ENCODE measurements around the gene MAP2K3.
"Not testable (repeated sequence)": the region's sequence is repeated elsewhere in the genome, so short reads cannot be mapped to it uniquely, and the experiment has no call there.

MAP2K3 gene

DNA sequence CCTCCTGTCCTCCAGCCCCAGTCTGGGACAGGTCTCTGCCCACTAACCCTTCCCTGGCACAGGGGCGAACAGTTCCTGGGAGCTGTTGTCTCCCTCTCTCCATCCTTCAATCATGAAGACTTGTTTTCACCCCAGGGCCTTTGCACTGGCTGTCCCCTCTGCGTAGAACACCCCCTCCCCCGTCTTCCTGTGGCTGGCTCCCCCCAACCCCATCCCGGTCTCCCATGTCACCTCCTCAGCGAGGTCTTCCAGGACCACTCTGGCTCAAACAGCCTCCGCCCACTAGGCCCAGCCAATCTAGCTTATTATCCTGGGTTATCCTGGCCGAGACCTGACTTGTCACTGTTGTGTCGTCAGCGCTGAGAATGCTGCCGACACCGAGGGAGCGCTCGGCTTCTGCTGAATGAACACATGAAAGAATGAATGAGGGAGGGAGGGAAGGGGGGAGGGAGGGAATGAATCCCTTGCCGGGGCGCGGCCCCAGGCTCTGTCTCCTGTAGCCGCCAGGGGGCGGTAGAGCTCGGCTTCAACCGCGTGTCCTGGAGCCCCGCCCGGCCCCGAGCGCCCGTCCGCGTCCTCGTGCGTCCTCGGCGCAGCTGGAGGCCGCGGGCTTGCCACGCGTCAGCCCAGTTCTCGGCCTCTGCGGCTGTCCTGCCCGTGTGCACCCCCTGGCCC, 31.8 kb downstream of the MAP2K3 start:
- not testable (repeated sequence) for H4K91ac ChIP-seq (ENCODE audit: low read length); H3K9ac ChIP-seq (ENCODE audit: low read length); H2BK15ac ChIP-seq (ENCODE audit: low read depth, poor library complexity, severe bottlenecking); DNase-seq; H3K27ac ChIP-seq (ENCODE audit: low read length, poor library complexity, severe bottlenecking); H2AFZ ChIP-seq (ENCODE audit: low read depth, low read length); H2AK5ac ChIP-seq (ENCODE audit: low read length, severe bottlenecking); H4K8ac ChIP-seq (ENCODE audit: low read length); H3K27me3 ChIP-seq (ENCODE audit: control insufficient read depth in 1 of 2, insufficient read depth in 1 of 2, low read length in 2 of 2); H3K14ac ChIP-seq (ENCODE audit: low read length in 2 of 2); H3K9me3 ChIP-seq (ENCODE audit: control insufficient read depth, low read length); H3K4me3 ChIP-seq (ENCODE audit: insufficient read depth in 1 of 2, low read depth in 1 of 2, low read length in 2 of 2); H3K4ac ChIP-seq (ENCODE audit: low read depth in 1 of 2, low read length in 2 of 2); H2BK12ac ChIP-seq (ENCODE audit: low read length in 2 of 2); H2BK120ac ChIP-seq (ENCODE audit: low read depth, low read length); H3K4me2 ChIP-seq (ENCODE audit: low read length, poor library complexity, severe bottlenecking); H2BK5ac ChIP-seq (ENCODE audit: low read depth, low read length, poor library complexity, severe bottlenecking); H3K79me1 ChIP-seq (replicated peaks; ENCODE audit: low read length, poor library complexity, severe bottlenecking); H3K23ac ChIP-seq (ENCODE audit: low read length in 2 of 2); H3K18ac ChIP-seq (ENCODE audit: low read depth in 1 of 2, low read length in 2 of 2)
- Histone ChIP-seq H3K4me1 (ENCODE audit: control insufficient read depth, insufficient read depth, low read depth, low read length) (peaks cover 14% of the 10 kb centered on the region), H3K36me3 (ENCODE audit: control insufficient read depth in 1 of 2, insufficient read depth in 2 of 2, low read depth in 1 of 2, low read length in 2 of 2) (peaks cover 31 to 33% of the 10 kb centered on the region in 2 experiments)
- WGBS, result 68% methylated on average over 4 of the region's 39 CpGs

DNA sequence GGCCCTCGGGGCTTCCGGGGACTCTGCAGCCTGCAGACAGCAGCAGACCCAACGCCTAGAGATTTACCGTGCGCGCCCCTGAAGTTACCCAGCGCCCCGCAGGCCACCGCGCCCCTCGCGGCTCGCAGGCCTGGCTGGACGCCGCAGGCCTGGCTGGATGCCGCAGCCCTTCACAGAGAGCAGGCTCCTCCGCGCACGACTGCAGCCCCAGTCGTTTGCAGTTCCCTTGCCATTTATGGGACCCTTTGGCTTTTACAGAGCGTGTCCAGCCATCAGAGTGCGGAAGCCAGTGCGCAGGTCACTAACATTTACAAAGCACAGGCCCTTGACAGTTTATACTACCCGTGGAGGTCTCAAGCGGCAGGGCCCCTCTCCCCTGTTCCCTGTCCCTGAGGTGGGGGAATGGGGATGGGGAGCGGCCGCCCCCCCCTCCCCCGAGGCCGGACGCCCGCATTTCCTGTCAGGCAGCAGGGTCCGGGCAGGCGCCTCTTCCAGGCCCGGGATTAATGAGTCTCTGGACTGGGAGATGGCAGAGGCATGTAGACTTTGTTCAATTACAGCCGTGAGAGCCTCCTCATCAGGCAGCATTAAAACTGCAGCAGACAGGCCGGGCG, 32.5 kb downstream of the MAP2K3 start:
- H3K27ac ChIP-seq (ENCODE audit: low read length, poor library complexity, severe bottlenecking); H4K91ac ChIP-seq (ENCODE audit: low read length); H3K4me3 ChIP-seq (ENCODE audit: insufficient read depth in 1 of 2, low read depth in 1 of 2, low read length in 2 of 2); H3K23ac ChIP-seq (ENCODE audit: low read length in 2 of 2); H3K79me1 ChIP-seq (replicated peaks; ENCODE audit: low read length, poor library complexity, severe bottlenecking); H3K14ac ChIP-seq (ENCODE audit: low read length in 2 of 2); H3K9me3 ChIP-seq (ENCODE audit: control insufficient read depth, low read length); H2BK5ac ChIP-seq (ENCODE audit: low read depth, low read length, poor library complexity, severe bottlenecking); H2BK15ac ChIP-seq (ENCODE audit: low read depth, poor library complexity, severe bottlenecking); H2AK5ac ChIP-seq (ENCODE audit: low read length, severe bottlenecking); H3K4ac ChIP-seq (ENCODE audit: low read depth in 1 of 2, low read length in 2 of 2); H3K27me3 ChIP-seq (ENCODE audit: control insufficient read depth in 1 of 2, insufficient read depth in 1 of 2, low read length in 2 of 2): not testable (repeated sequence)
- H3K4me1 ChIP-seq (ENCODE audit: control insufficient read depth, insufficient read depth, low read depth, low read length), result peaks cover 14% of the 10 kb centered on the region
- H2AFZ ChIP-seq (ENCODE audit: low read depth, low read length), result peak overlapping the region; percentile 42
- peak; percentile 48 for DNase-seq
- peak overlapping the region; percentile 5 for H2BK120ac ChIP-seq (ENCODE audit: low read depth, low read length)
- H3K36me3 ChIP-seq (ENCODE audit: control insufficient read depth in 1 of 2, insufficient read depth in 2 of 2, low read depth in 1 of 2, low read length in 2 of 2), result peaks cover 25 to 26% of the 10 kb centered on the region in 2 experiments
- peak overlapping the region in 1 of 2 experiments; percentile 52 for H3K18ac ChIP-seq (ENCODE audit: low read depth in 1 of 2, low read length in 2 of 2)
- H2BK12ac ChIP-seq (ENCODE audit: low read length in 2 of 2), result peak overlapping the region in 1 of 2 experiments; percentile 42
- peak overlapping the region; percentile 72 for H3K4me2 ChIP-seq (ENCODE audit: low read length, poor library complexity, severe bottlenecking)
- H4K8ac ChIP-seq (ENCODE audit: low read length), result peak overlapping the region; percentile 82
- 3% methylated on average over 18 of the region's 37 CpGs for WGBS
- peak overlapping the region; percentile 38 for H3K9ac ChIP-seq (ENCODE audit: low read length)

DNA sequence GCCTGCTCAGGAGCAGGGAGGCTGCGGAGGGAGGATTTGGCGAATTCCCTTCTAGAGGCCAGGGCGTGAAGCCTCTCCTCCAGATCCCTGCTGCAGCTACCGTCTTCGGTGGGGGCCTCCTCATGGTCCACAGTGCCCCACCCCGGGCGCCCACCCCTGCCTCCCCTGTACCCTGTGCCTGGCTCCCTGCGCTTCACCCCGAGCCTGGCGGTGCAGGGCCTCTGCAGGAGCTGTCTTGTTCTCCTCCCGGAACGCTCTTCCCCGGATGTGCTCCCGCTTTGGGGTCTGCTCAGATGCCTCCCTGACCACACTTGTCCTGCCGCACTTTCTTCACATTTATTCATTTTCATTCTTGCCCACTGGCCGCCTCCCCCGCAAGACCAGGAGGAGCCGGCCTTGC, 33.3 kb downstream of the MAP2K3 start:
- not testable (repeated sequence) for H3K4me2 ChIP-seq (ENCODE audit: low read length, poor library complexity, severe bottlenecking); H3K18ac ChIP-seq (ENCODE audit: low read depth in 1 of 2, low read length in 2 of 2); H4K8ac ChIP-seq (ENCODE audit: low read length); H3K14ac ChIP-seq (ENCODE audit: low read length in 2 of 2); H2BK120ac ChIP-seq (ENCODE audit: low read depth, low read length); H3K9me3 ChIP-seq (ENCODE audit: control insufficient read depth, low read length); H3K9ac ChIP-seq (ENCODE audit: low read length); H3K27ac ChIP-seq (ENCODE audit: low read length, poor library complexity, severe bottlenecking); H3K27me3 ChIP-seq (ENCODE audit: control insufficient read depth in 1 of 2, insufficient read depth in 1 of 2, low read length in 2 of 2); H3K79me1 ChIP-seq (replicated peaks; ENCODE audit: low read length, poor library complexity, severe bottlenecking); H2BK15ac ChIP-seq (ENCODE audit: low read depth, poor library complexity, severe bottlenecking); H2AFZ ChIP-seq (ENCODE audit: low read depth, low read length); H4K91ac ChIP-seq (ENCODE audit: low read length); H3K4me3 ChIP-seq (ENCODE audit: insufficient read depth in 1 of 2, low read depth in 1 of 2, low read length in 2 of 2); H2AK5ac ChIP-seq (ENCODE audit: low read length, severe bottlenecking); H3K23ac ChIP-seq (ENCODE audit: low read length in 2 of 2); H2BK12ac ChIP-seq (ENCODE audit: low read length in 2 of 2); H3K4ac ChIP-seq (ENCODE audit: low read depth in 1 of 2, low read length in 2 of 2); DNase-seq; H2BK5ac ChIP-seq (ENCODE audit: low read depth, low read length, poor library complexity, severe bottlenecking)
- H3K4me1 ChIP-seq (ENCODE audit: control insufficient read depth, insufficient read depth, low read depth, low read length), result peaks cover 14% of the 10 kb centered on the region
- WGBS, result 78% methylated on average over 15 of the region's 18 CpGs
- H3K36me3 ChIP-seq (ENCODE audit: control insufficient read depth in 1 of 2, insufficient read depth in 2 of 2, low read depth in 1 of 2, low read length in 2 of 2), result peaks cover 19 to 24% of the 10 kb centered on the region in 2 experiments

DNA sequence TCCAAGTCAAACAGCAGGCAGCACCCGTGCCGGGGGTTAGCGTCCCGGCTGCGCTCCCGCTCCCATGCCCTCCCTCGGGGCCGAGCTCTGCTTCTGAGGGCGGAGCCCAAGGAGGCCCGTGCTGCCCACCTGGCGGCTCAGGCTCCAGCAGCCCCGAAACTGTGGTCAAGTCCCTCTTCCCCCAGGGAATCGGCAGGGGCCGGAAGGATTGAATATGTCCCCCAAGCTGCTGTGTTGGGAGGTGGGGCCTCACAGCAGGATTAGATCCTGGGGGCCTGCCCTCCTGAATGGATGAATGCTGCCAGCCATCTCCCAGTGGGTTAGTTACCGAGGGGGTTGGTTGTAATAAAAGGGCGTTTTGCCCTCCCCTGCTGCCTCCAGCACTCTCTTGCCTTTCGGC, 33.9 kb downstream of the MAP2K3 start:
- Histone ChIP-seq H3K4me3 (ENCODE audit: insufficient read depth in 1 of 2, low read depth in 1 of 2, low read length in 2 of 2) (no peak overlapping the region), H3K18ac (ENCODE audit: low read depth in 1 of 2, low read length in 2 of 2) (no peak overlapping the region), H3K9ac (ENCODE audit: low read length) (no peak overlapping the region), H4K8ac (ENCODE audit: low read length) (no peak overlapping the region), H3K14ac (ENCODE audit: low read length in 2 of 2) (peak overlapping the region in 1 of 2 experiments; percentile 28), H3K4me2 (ENCODE audit: low read length, poor library complexity, severe bottlenecking) (peak overlapping the region; percentile 22), H2AFZ (ENCODE audit: low read depth, low read length) (no peak overlapping the region), H3K27me3 (ENCODE audit: control insufficient read depth in 1 of 2, insufficient read depth in 1 of 2, low read length in 2 of 2) (no peaks in the 10 kb centered on the region), H2BK12ac (ENCODE audit: low read length in 2 of 2) (no peak overlapping the region), H3K23ac (ENCODE audit: low read length in 2 of 2) (no peak overlapping the region), H3K9me3 (ENCODE audit: control insufficient read depth, low read length) (no peaks in the 10 kb centered on the region), H2BK120ac (ENCODE audit: low read depth, low read length) (peak overlapping the region; percentile 49), H3K4me1 (ENCODE audit: control insufficient read depth, insufficient read depth, low read depth, low read length) (peaks cover 15% of the 10 kb centered on the region), H2BK15ac (ENCODE audit: low read depth, poor library complexity, severe bottlenecking) (no peak overlapping the region), H2BK5ac (ENCODE audit: low read depth, low read length, poor library complexity, severe bottlenecking) (no peak overlapping the region), H3K79me1 (replicated peaks; ENCODE audit: low read length, poor library complexity, severe bottlenecking) (no peaks in the 10 kb centered on the region), H3K4ac (ENCODE audit: low read depth in 1 of 2, low read length in 2 of 2) (no peak overlapping the region), H3K36me3 (ENCODE audit: control insufficient read depth in 1 of 2, insufficient read depth in 2 of 2, low read depth in 1 of 2, low read length in 2 of 2) (peaks cover 16 to 20% of the 10 kb centered on the region in 2 experiments), H3K27ac (ENCODE audit: low read length, poor library complexity, severe bottlenecking) (no peak overlapping the region), H2AK5ac (ENCODE audit: low read length, severe bottlenecking) (no peak overlapping the region), H4K91ac (ENCODE audit: low read length) (no peak overlapping the region)
- DNase-seq, result no peak
- 52% methylated on average over 17 of the region's 17 CpGs for WGBS
